Measurements from ENCODE around the gene CFAP73. TPM values are rescaled to one million over a fixed set of nuclear protein-coding genes. Genes with fewer than 3 reads are reported as not detected.
A peak's percentile ranks its signal among the peaks of the same experiment; 100 is the strongest.

Gene CFAP73
- total RNA-seq, 4 donors from 2014 or later, result 0.26 TPM; not detected in 3

- peak within 1 kb of the TSS; percentile 77 to 98 (median 88) for H3K4me3 ChIP-seq
- peaks cover 17 to 54% (median 33%) of the 10 kb centered on the region in 3 donors for H3K4me1 ChIP-seq
- peak within 1 kb of the TSS; percentile 92 to 96 (median 96) for H3K27ac ChIP-seq
- H3K36me3 ChIP-seq, result peaks cover 4 to 47% (median 6%) of the 10 kb centered on the region in 3 donors
- intact Hi-C loops (cut with DNase I), result no loop called here
- no peaks in the 10 kb centered on the region for H3K27me3 ChIP-seq
- DNase-seq, result peak; percentile 49
- no peaks in the 10 kb centered on the region for H3K9me3 ChIP-seq
- WGBS, 2 donors, result 0% methylated on average over 7 to 12 of the region's 89 CpGs
- peak in 2 of 6 experiments; percentile 8 to 10 for TF ChIP-seq CTCF (IDR thresholded peaks at IDR 0.05)
- peak in 3 of 4 donors; percentile 12 to 74 (median 57) for TF ChIP-seq POLR2A (IDR thresholded peaks at IDR 0.05)
Measured at GRCh38 chr12:113185180-113186032, 35.9 kb downstream of the CFAP73 start, which contains the start of the genes DDX54 and RITA1. Gene DDX54 (minus strand): TSS chr12:113185478. CDS start chr12:113185451, 27 bp downstream. Gene RITA1 (plus strand): TSS chr12:113185721. CDS start chr12:113186747, 1,026 bp downstream.

DNA sequence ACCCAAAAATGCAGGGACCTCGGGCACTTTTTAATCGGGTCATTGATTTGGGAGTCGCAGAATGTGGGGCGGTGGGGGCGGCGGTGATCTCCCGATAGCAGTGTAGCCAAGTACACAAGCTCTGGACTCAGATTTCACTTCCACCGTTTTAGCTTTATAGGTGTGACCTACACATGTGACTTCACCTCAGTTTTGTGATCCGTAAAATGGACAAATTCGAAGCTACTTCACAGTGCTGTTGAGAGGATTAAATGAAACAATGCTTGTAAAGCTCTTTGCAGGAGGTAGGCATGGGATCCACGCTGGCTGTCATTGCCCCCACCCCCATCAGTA is 36.5 kb downstream of the CFAP73 start:
- H3K36me3 ChIP-seq, result peaks cover 0 to 47% (median 0%) of the 10 kb centered on the region in 3 donors
- H3K4me1 ChIP-seq, result peaks cover 17 to 54% (median 33%) of the 10 kb centered on the region in 3 donors
- WGBS, 2 donors, result 4% methylated on average over 11 of the region's 11 CpGs
- peak overlapping the region; percentile 92 to 96 (median 96) for H3K27ac ChIP-seq
- TF ChIP-seq CTCF (IDR thresholded peaks at IDR 0.05) (no peak), POLR2A (IDR thresholded peaks at IDR 0.05) (no peak)
- intact Hi-C loops (cut with DNase I), result no loop called here
- no peak for DNase-seq
- H3K27me3 ChIP-seq, result no peaks in the 10 kb centered on the region
- peak overlapping the region; percentile 77 to 98 (median 88) for H3K4me3 ChIP-seq
- no peaks in the 10 kb centered on the region for H3K9me3 ChIP-seq

DNA sequence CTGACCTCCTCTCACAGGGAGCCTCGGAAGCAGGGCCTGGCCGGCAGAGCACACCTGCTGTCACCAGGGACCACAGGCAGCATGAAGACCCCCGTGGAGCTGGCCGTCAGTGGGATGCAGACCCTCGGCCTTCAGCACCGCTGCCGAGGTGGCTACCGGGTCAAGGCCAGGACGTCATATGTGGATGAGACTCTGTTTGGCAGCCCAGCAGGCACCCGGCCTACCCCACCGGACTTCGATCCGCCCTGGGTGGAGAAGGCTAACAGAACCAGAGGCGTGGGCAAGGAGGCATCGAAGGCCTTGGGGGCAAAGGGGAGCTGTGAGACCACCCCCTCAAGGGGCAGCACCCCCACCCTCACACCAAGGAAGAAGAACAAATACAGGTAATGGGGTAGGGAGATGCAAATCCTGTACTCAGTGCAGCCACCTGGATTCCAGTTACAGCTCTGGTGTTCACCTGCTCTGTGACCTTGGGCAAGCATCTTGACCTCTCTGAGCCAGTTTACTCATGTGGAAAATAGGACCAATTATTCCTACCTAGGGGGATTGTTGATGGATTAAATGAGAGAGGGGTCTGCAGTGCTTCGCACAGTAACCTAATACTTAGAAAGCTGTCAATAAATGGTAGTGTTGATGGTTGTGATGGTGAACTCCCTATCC is 37.3 kb downstream of the CFAP73 start:
- intact Hi-C loops (cut with DNase I), result no loop called here
- no peaks in the 10 kb centered on the region for H3K9me3 ChIP-seq
- DNase-seq, result no peak
- H3K4me1 ChIP-seq, result peaks cover 17 to 54% (median 33%) of the 10 kb centered on the region in 3 donors
- TF ChIP-seq CTCF (IDR thresholded peaks at IDR 0.05) (no peak), POLR2A (IDR thresholded peaks at IDR 0.05) (no peak)
- H3K27me3 ChIP-seq, result no peaks in the 10 kb centered on the region
- WGBS, 2 donors, result 95 to 100% methylated on average over 1 to 4 of the region's 16 CpGs
- peak overlapping the region; percentile 17 to 96 (median 96) for H3K27ac ChIP-seq
- H3K36me3 ChIP-seq, result peaks cover 7 to 49% (median 8%) of the 10 kb centered on the region in 3 donors
- H3K4me3 ChIP-seq, result peak overlapping the region in 3 of 4 donors; percentile 77 to 98 (median 96)

GRCh38 chr12:113189361-113189760 is 39.8 kb downstream of the CFAP73 start:
- Histone ChIP-seq H3K9me3 (no peaks in the 10 kb centered on the region), H3K4me3 (no peak overlapping the region), H3K27ac (no peak overlapping the region), H3K4me1 (peaks cover 11 to 47% (median 31%) of the 10 kb centered on the region in 3 donors), H3K27me3 (no peaks in the 10 kb centered on the region), H3K36me3 (peaks cover 11 to 47% (median 13%) of the 10 kb centered on the region in 3 donors)
- 43 to 61% methylated on average over 2 of the region's 2 CpGs for WGBS, 2 donors
- intact Hi-C loops (cut with DNase I), result no loop called here
- TF ChIP-seq CTCF (IDR thresholded peaks at IDR 0.05) (no peak), POLR2A (IDR thresholded peaks at IDR 0.05) (no peak)
- DNase-seq, result no peak
